GM12892 (cell line): Measurements from ENCODE around the gene SYNJ2.
A peak's percentile ranks its signal among the peaks of the same experiment; 100 is the strongest.

Experiments
- DNase-seq: peaks from one replicate; pipeline ENCODE4 v3.0.0; 2011; ENCODE audit not compliant: insufficient read length
- FAIRE-seq: peaks from 2 replicates; lab custom pipeline; 2011; peaks lifted over from hg19 to GRCh38; lab: Jason Lieb, UNC
- POLR2A ChIP-seq: IDR thresholded peaks from 2 replicates; pipeline ENCODE4 v1.6.1; 2011; ENCODE audit warnings: low read depth, low read length, control low read depth
- POLR2AphosphoS5 ChIP-seq: IDR thresholded peaks from 2 replicates; pipeline ENCODE4 v1.6.1; 2011; ENCODE audit warnings: low read depth, low read length, control low read depth
- TAF1 ChIP-seq: IDR thresholded peaks from 2 replicates; pipeline ENCODE4 v1.6.1; 2011; ENCODE audit warnings: low read depth, mild to moderate bottlenecking, control low read depth, low read length, borderline replicate concordance

Gene SYNJ2

DNA sequence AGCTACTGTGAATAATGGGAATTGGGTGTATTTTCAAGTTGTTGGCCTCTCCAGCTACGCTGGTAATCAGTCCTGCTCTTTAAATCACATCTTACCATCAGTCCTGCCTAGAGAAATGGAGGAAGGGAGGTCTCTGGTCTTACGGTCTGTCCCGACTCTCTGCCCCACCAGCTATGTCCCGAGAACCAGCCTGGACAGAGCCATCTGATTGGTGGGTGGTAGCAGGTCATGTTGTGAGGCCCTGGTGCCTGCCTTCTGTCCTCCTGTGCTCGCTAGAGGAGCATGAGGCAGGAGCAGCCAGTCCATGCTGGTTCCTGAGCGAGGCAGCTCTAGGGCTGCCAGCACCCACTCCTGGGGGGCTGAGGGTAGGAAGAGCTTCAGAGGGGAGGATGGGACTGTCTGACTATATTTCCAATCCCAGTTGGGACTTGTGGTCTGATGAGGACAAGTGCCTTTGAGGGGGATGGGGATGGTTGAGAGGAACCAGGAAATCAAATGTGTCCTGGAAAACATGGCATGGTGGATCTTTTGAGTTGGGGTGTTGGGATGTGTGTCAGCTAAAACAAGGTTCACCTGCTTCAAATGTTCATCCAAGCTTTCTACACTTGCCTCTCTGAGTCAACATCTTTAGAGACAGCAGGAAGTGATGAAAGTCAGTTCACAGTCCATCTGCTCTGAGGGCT, 33.0 kb downstream of the SYNJ2 start:
- TF ChIP-seq TAF1: no peak
- TF ChIP-seq POLR2AphosphoS5: no peak
- FAIRE-seq (peak; percentile 14), DNase-seq (no peak)

DNA sequence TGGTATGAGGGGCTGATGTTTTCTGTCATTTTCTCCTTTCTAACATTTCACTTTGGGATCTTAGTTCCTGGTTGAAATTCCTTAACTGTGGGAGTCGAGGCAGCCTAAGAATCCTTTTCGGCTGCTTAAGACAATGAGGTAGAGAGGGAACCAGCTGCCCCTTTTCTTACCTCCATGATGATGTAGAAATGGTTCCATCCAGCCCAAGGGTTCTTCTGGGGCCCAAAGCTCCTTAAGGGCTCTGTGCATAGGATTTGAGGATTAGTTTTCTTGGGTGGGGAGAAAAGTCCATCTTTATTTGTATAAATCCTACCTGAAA, 33.5 kb downstream of the SYNJ2 start:
- TF ChIP-seq TAF1: no peak
- no peak for TF ChIP-seq POLR2AphosphoS5
- no peak for TF ChIP-seq POLR2A
- DNase-seq: no peak
- peak; percentile 24 for FAIRE-seq

DNA sequence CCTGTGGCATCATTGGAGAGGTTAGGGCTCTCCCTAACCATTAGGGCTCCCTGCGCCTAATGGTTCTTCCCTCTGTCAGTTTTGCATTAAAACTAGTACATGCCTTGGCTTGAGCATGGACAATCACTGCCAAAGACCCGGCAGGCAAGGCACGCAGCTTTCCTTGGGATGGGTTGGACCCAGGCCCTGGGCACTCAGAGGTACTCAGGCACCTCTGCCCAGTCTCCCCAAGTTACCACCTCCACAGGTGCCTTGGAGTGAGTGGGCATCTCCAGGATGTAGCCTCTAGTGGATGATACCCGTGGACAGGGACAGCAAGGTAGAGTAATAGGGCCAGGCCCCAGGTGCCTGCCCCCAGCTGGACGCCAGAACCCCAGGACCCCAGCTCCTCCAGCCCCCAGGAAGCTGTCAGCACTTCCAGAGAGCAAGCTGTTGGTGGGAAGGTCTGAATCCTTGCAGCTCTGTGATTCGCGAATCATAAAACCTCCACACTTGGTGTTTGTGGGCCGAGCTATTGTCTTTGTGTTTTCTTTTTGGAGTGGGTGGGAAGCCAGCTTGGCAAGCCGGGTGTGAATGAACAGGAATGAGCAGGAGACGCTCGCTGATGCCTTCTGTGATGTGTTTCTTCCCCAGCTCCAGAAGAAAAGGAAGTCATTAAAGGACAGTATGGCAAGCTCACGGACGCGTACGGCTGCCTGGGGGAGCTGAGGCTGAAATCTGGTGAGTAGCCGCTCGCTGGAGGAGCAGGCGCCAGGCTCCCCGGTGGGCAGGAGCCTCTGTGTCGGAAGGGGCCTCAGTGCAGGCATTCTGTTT, 35.1 kb downstream of the SYNJ2 start:
- DNase-seq (no peak), FAIRE-seq (no peak)
- TF ChIP-seq POLR2A (no peak), POLR2AphosphoS5 (no peak)

DNA sequence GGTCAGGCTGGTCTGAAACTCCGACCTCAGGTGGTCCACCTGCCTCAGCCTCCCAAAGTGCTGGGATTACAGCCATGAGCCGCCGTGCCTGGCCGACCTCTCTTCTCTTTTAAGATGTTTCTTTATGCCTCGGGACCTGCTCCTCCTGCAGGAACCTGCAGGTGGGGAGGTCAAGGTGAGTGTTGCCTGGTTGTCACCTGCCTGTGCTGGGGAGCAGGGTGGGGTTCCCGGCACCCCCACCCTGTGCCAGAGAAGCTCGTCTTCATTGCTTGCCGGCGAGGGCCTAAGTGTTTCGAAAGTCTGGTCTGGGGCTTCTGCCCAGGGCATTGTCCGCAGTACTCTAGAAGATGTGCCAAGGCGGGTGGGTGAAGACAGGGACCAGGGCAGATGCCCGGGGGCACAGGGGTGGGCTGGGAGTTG, 36.0 kb downstream of the SYNJ2 start:
- FAIRE-seq: no peak
- TF ChIP-seq TAF1 (no peak), POLR2AphosphoS5 (no peak), POLR2A (no peak)
- DNase-seq: no peak

DNA sequence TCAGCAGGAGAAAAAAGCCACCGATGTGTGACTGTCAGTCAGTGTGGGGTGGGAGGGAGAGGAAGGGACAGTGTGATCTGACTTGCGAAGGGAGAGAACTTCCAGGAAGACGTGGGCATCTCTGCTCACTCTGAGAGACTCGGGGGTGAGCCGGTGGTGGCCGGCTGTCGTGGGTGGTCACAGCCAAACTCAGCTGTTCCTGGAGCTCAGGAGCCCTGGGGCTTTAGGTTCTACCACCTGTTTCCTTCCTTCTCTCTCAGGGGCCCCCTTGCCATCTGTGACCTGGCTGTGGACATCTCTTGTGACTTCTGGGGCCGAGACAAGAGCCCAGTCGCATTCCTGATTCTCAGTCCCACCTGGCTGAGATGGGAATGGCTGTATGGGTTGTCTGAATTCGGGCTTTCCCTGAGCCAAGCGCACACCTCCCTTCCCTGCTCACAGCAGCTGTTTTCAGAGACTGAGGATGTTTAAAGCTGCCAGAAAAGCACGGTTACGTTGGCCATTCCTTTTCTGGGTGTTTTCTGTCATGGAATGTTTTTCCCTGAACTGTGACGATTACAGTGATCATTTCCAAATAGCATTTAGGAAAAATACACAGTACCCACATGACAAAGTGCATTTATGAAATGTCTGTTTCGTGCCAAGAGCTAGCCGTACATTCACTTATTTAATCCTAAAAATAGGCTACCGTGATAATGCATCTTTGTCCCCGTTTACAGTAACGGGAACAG, 36.5 kb downstream of the SYNJ2 start:
- FAIRE-seq (no peak), DNase-seq (no peak)
- TF ChIP-seq POLR2AphosphoS5 (no peak), TAF1 (no peak), POLR2A (no peak)

DNA sequence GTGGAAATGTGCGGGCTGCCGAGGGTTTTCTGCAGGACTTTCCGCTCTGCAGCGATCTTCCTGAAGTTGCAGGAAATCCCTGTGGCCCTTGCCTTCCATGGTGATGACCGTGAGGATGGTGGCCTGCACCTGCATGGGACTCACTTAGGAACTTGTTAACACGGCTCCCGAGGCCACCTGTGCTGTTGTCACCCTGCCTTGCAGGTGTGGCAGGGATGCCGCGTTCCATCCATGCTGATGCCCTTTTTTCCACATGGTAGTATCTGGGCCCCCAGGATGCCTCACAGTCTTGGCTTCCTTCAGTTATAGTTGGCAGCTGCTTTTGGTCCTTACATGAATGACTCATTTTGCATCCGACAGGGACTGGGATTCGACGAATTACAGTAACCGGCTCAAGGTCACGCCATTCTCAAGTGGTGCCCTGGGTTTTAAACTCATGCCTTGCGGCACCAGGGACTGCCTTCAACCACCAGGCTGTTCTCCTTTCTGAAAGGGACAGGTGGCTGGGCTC, 37.2 kb downstream of the SYNJ2 start:
- DNase-seq (no peak), FAIRE-seq (no peak)

DNA sequence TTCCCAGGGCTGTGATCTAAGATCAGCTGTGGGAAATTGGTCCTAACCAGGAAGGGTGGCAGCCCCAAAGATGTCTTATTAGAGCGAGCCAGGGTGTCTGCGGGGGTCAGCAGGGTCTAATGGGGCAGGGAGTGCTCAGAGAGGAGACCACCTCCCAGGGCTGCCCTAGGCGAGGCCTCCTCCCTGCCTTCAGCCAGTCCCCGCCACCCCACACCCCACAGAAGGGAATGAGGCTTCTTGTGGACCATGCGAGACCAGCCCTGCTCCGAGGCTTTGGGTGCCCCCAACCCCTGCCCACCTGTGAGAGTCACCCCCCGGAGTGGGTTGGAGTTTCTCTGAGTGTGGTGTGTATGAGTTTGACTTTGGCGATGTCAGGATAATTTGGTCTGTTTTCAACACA, 37.8 kb downstream of the SYNJ2 start:
- DNase-seq (no peak), FAIRE-seq (no peak)
- TF ChIP-seq TAF1 (no peak), POLR2A (no peak), POLR2AphosphoS5 (no peak)

More for the DNA sequence above, 37.2 kb downstream of the SYNJ2 start:
- no peak for TF ChIP-seq TAF1
- TF ChIP-seq POLR2AphosphoS5: no peak
- TF ChIP-seq POLR2A: no peak

DNA sequence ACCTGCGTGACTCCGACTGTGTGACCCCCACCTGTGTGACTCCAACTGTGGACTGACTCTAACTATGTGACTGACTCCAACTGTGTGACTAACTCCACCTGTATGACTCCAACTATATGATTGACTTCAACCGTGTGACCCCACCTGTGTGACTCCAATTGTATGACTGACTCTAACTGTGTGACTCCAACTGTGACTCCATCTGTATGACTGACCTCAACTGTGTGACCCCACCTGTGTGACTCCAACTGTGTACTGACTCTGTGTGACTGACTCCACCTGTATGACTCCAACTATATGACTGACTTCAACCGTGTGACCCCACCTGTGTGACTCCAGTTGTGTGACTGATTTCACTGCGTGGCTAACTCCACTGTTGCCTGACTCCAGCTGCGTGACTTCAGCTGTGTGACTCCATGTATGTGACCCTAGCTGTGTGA, 38.6 kb downstream of the SYNJ2 start:
- FAIRE-seq: no peak
- TF ChIP-seq POLR2AphosphoS5 (no peak), POLR2A (no peak), TAF1 (no peak)
- DNase-seq: no peak

DNA sequence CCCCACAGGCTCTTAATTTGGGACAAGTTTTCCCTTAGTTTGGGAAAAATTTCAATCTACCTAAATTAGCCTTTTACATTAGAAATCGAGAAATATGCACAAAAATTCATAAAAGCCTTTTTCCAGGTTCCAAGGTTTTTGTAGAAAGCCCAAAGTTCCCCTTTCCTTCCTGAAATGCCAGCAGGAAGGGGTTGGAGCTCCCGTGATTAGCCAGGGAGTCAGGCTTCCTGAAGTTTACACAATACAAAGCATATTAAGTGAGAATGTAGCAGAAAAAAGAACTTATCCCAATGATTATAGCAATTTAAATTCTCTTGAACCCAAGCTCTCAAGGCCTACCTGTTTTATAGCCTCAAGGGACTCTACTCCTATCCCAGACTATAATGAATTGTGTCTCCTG, 39.1 kb downstream of the SYNJ2 start:
- FAIRE-seq (no peak), DNase-seq (no peak)
- TF ChIP-seq POLR2A (no peak), POLR2AphosphoS5 (no peak), TAF1 (no peak)

DNA sequence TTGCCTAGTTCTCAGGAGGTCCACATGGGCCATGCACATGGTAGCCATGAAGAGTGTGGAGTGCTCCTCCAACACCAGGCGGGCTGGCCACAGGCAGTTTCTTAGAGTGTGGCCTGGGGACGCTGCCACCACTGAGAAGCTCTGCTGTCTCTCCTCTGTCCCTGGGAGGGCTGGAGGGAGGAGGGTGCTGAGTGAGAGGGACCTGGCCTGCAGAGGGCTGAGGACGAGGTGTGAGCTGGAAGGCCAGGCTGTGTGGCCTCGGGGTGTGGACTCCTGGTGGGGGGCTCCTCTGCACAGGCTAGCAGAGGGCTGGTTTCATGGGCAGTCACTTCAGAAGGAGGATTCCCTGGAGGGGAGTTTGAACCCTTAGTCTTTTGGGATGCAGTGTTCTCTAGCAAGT, 39.7 kb downstream of the SYNJ2 start:
- FAIRE-seq (no peak), DNase-seq (no peak)
- TF ChIP-seq TAF1: no peak
- TF ChIP-seq POLR2A: no peak
- no peak for TF ChIP-seq POLR2AphosphoS5
